GM12801 (cell line): ENCODE data around the gene BRD3.

Experiments used
- CTCF ChIP-seq: IDR thresholded peaks from one replicate; pipeline ENCODE4 v1.5.1; 2011; ENCODE audit warnings: control low read depth; ENCODE audit not compliant: insufficient read length; ENCODE audit errors: extremely low read depth

BRD3 gene

GRCh38 chr9:134043531-134043988, 24.3 kb downstream of the BRD3 start:
- no peak for TF ChIP-seq CTCF

GRCh38 chr9:134041649-134041962, 26.2 kb downstream of the BRD3 start:
- TF ChIP-seq CTCF: no peak

- TF ChIP-seq CTCF: no peak
Measured at GRCh38 chr9:134040781-134041648, 26.8 kb downstream of the BRD3 start.

GRCh38 chr9:134040176-134040565, 27.7 kb downstream of the BRD3 start:
- no peak for TF ChIP-seq CTCF

GRCh38 chr9:134039386-134040175, 28.2 kb downstream of the BRD3 start:
- no peak for TF ChIP-seq CTCF

GRCh38 chr9:134037641-134038040, 30.2 kb downstream of the BRD3 start:
- no peak for TF ChIP-seq CTCF

GRCh38 chr9:134036130-134036529, 31.7 kb downstream of the BRD3 start:
- TF ChIP-seq CTCF: no peak
